ENCODE measurements around the gene LEPR. TPM values are rescaled to one million over a fixed set of nuclear protein-coding genes. Genes with fewer than 3 reads are reported as not detected.
"Not testable (repeated sequence)": the region's sequence is repeated elsewhere in the genome, so short reads cannot be mapped to it uniquely, and the experiment has no call there.

Gene LEPR
- total and polyA plus RNA-seq, 7 donors, result 0.73 to 7.8 (median 2.1) TPM

- ATAC-seq (no peak), DNase-seq (no peak)
- Histone ChIP-seq H3K36me3 (ENCODE audit: insufficient read depth in 1 of 2, low read depth in 1 of 2) (no peaks in the 10 kb centered on the region), H3K4me3 (no peak overlapping the region), H3K9me3 (no peaks in the 10 kb centered on the region), H3K4me1 (no peaks in the 10 kb centered on the region), H3K27me3 (ENCODE audit: insufficient read depth in 3 of 3, low read length in 2 of 3) (no peaks in the 10 kb centered on the region), H3K27ac (no peak overlapping the region)
- 75 to 91% (median 83%) methylated on average over 4 of the region's 4 CpGs for WGBS, 3 donors
- no peak for TF ChIP-seq CTCF (IDR thresholded peaks at IDR 0.05)
- intact Hi-C loops (cut with DNase I), result no loop called here
Measured at GRCh38 chr1:65377496-65378246, 42.8 kb upstream of the LEPR start.

- Histone ChIP-seq H3K9me3 (no peaks in the 10 kb centered on the region), H3K4me3 (no peak overlapping the region), H3K4me1 (no peaks in the 10 kb centered on the region), H3K27me3 (ENCODE audit: insufficient read depth in 3 of 3, low read length in 2 of 3) (no peaks in the 10 kb centered on the region), H3K36me3 (ENCODE audit: insufficient read depth in 1 of 2, low read depth in 1 of 2) (no peaks in the 10 kb centered on the region), H3K27ac (no peak overlapping the region)
- ATAC-seq (no peak), DNase-seq (no peak)
- intact Hi-C loops (cut with DNase I), result no loop called here
- no peak for TF ChIP-seq CTCF (IDR thresholded peaks at IDR 0.05)
- 75 to 84% (median 82%) methylated on average over 2 of the region's 2 CpGs for WGBS, 3 donors
Measured at GRCh38 chr1:65378247-65378946, 42.1 kb upstream of the LEPR start.

GRCh38 chr1:65384426-65384825, 36.0 kb upstream of the LEPR start:
- H3K36me3 ChIP-seq (ENCODE audit: insufficient read depth in 1 of 2, low read depth in 1 of 2); ATAC-seq; DNase-seq; H3K4me3 ChIP-seq; H3K27ac ChIP-seq; H3K27me3 ChIP-seq (ENCODE audit: insufficient read depth in 3 of 3, low read length in 2 of 3); intact Hi-C loops (cut with DNase I); H3K9me3 ChIP-seq; H3K4me1 ChIP-seq: not testable (repeated sequence)
- WGBS, 3 donors, result 88 to 93% (median 88%) methylated on average over 5 of the region's 5 CpGs

GRCh38 chr1:65386439-65386838, 34.0 kb upstream of the LEPR start:
- H3K9me3 ChIP-seq, result no peaks in the 10 kb centered on the region
- no peaks in the 10 kb centered on the region for H3K4me1 ChIP-seq
- no peak for TF ChIP-seq CTCF (IDR thresholded peaks at IDR 0.05)
- intact Hi-C loops (cut with DNase I), result no loop called here
- H3K4me3 ChIP-seq, result no peak overlapping the region
- ATAC-seq (no peak), DNase-seq (no peak)
- 75 to 89% (median 83%) methylated on average over 3 of the region's 3 CpGs for WGBS, 3 donors
- H3K27ac ChIP-seq, result no peak overlapping the region
- no peaks in the 10 kb centered on the region for H3K36me3 ChIP-seq (ENCODE audit: insufficient read depth in 1 of 2, low read depth in 1 of 2)
- H3K27me3 ChIP-seq (ENCODE audit: insufficient read depth in 3 of 3, low read length in 2 of 3), result no peaks in the 10 kb centered on the region

- intact Hi-C loops (cut with DNase I), result no loop called here
- no peak for ATAC-seq
- Histone ChIP-seq H3K27ac (no peak overlapping the region), H3K4me3 (no peak overlapping the region), H3K9me3 (no peaks in the 10 kb centered on the region), H3K36me3 (ENCODE audit: insufficient read depth in 1 of 2, low read depth in 1 of 2) (no peaks in the 10 kb centered on the region), H3K4me1 (no peaks in the 10 kb centered on the region), H3K27me3 (ENCODE audit: insufficient read depth in 3 of 3, low read length in 2 of 3) (no peaks in the 10 kb centered on the region)
- WGBS, 3 donors, result 79 to 89% (median 81%) methylated on average over 2 of the region's 2 CpGs
- no peak for TF ChIP-seq CTCF (IDR thresholded peaks at IDR 0.05)
- DNase-seq, result no peak
Measured at GRCh38 chr1:65387821-65388220, 32.6 kb upstream of the LEPR start.

All from psoas muscle (tissue), 8 donors.